DMS79 (cell line): ENCODE measurements around the gene CSTF3.
"Not testable (repeated sequence)": the region's sequence is repeated elsewhere in the genome, so short reads cannot be mapped to it uniquely, and the experiment has no call there.

Source experiments
- DNase-seq: peaks from one replicate; lab custom pipeline; 2025; lab: John Stamatoyannopoulos, UW

CSTF3 gene

GRCh38 chr11:33161120-33162005, at the start of gene CSTF3:
TSS of gene CSTF3 (minus strand) at chr11:33161480. CDS start at chr11:33161325, 155 bp downstream.
- peak; percentile 98 for DNase-seq

DNA sequence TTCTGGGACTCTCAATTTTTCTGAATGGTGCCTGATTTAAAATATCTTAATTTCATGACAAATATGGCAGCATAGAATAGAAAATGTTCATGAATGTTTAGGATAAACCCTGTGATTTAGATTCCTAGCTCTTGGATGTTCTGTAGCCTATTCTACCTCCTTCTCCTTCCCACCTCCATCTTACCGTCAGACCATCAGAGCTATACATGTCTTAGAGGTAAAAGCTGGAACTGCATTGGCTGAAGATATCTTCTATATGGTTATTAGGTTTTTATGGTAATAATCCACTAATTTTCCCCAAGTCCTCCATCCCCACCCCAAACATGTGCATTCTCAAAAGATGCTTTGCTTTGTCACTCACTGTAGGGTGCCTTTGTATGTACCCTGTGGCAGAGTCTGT, 46.9 kb upstream of the CSTF3 start:
- DNase-seq: no peak

DNA sequence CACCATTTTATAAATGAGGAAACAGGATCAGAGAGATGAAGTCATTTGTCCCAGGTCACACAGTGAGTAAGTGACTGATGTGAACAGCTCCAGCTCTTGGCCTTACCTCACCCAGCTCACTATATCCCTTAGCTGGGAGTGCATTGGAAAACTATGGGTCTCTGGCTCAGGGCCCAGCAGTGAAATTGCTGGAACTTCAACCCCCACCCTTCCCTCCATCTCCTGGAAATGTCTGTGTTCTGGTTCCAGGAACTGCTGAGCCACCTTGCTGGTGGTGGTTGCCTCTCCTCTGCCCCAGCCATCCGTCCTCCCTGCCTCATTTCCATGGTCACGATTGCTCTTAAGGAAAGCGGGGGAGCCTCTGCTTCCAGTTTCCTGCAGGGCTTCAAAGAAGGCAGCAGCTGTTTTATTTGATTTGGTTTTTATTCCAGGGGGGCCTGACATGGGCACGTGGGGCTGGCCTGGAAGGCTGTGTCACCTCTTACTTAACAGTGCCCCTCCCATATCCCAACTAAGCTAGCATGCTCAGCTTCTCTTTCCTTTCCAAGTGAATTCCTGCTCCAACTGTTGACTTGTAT, 46.2 kb upstream of the CSTF3 start:
- no peak for DNase-seq

DNA sequence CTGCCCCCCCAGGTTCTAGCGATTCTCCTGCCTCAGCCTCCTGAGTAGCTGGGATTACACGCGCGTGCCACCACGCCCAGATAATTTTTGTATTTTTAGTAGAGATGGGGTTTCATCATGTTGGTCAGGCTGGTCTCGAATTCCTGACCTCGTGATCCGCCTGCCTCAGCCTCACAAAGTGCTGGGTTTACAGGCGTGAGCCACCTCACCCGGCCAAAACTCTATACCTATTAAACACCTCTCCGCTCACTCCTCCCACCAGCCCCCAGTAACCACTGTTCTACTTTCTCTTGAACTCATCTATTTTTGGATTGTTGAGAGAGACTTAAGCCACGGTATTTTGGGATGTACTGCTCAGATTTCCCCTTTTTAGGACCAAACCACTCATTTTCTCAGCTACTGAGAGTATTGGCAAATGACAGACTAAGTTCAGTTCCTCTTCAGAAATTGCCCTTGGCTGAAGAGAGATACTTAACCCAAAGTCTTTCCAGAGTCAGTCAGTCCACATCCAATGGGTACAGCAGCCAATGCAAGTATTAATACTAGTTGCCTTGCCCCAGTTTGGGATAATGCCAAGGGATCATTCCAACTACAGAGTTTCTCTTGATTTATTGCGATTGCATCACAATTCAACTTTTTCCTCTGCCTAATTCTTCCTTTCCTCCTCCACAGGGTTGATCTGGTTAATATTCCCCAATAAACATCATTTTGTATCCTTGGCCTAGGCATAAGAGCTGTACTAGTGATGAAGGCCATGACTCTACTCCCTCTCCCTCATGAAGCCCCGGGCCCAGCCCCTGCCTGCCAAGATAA, 36.8 kb upstream of the CSTF3 start:
- DNase-seq: no peak

DNA sequence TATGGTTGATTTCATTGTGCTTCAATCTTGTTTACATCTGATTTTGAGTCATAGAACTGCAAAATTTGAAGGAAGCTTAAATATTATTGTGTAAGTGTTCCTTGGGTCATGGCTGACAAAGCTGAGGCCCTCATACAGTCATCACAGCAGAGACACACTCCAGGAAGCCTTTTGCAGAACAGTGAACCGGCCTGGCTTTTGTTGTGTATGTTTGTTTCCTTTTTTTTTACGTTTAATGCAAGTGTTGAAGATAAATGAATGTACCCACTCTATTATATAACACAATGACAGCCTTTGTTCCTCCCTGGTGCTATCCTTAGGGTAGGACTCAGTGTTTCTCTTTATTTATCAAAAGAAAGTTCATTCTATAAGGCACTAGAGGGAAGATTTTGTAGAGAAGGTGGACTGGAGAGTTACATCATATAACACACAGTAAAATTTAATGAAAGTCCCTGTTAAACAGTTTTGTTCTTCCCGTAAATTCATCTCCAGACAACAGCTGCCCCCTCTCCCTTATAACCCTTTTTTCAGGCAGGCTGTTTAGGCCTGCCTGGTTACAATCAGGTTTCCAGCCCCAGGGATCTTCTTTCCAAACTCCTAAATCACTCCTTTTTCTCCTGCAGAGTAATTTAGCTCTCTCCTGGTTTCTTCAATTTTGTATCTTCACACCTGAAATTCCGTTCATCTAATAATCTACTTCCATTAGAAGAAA, 34.3 kb upstream of the CSTF3 start:
- DNase-seq: no peak

- no peak for DNase-seq
Observed at GRCh38 chr11:33194455-33194854, 33.2 kb upstream of the CSTF3 start.

GRCh38 chr11:33191467-33191866, 30.2 kb upstream of the CSTF3 start:
- no peak for DNase-seq

- no peak for DNase-seq
Observed at GRCh38 chr11:33187998-33188722, 26.9 kb upstream of the CSTF3 start.

- DNase-seq: no peak
Observed at GRCh38 chr11:33185756-33186155, 24.5 kb upstream of the CSTF3 start.

DNA sequence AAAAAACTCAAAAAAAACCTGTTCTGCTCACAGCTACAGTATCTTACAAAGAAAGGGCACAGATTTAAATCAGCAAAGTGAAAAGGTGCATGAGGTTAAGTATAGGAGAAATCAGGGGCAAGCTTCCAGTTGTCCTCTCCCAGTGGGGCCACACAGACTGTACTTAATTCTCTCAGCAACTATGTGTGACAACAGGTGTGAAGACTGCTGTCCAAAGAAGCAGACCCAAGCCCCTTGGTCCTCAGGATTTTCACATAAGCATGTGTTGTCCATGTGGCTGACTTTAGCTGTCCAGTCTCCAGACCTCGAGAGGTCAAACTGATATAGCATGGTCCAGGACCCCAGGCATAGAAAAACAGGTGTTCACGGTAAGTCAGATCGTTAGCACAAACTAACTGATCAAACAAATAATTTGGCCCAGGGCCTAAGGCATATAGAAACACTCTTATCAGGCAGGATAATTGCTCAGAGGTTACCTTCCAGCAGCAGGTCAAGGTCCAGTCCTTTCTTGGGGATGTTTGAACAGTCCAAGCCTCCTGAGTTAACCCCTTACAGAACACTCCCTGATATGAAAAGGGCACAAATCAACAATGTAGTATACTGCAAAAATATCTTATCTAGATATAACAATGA, 21.1 kb upstream of the CSTF3 start:
- DNase-seq: no peak

GRCh38 chr11:33179348-33179803, 18.1 kb upstream of the CSTF3 start:
- DNase-seq: no peak

DNA sequence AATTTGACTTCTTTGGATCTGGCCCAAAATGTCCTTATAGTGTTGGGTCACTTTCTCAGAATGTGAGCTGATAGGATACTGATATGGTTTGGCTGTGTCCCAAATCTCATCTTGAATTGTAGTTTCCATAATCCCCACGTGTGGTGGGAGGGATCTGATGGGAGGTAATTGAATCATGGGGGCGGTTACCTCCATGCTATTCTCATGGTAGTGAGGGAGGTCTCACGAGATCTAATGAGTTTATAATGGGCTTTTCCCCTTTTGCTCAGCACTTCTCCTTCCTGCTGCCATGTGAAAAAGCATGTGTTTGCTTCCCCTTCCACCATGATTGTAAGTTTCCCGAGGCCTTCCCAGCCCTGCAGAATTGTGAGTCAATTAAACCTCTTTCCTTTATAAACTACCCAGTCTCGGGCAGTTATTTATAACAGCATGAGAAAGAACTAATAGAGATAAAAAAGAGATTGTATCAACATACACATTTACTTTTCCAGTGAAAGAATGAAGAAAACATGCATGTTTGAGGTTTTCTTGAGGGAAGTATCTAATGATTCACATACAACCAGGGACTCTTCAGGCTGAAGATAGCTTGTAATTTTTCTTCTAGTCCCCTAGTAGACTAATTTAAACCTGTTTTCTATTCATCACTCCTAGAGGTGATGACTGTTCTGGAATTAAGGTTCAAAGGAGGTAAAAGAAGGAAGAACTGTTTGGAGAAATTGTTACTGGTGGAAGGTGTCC, 17.3 kb upstream of the CSTF3 start:
- no peak for DNase-seq

- DNase-seq: no peak
Observed at GRCh38 chr11:33177676-33178336, 16.5 kb upstream of the CSTF3 start.

GRCh38 chr11:33176760-33177159, 15.5 kb upstream of the CSTF3 start:
- DNase-seq: not testable (repeated sequence)

DNA sequence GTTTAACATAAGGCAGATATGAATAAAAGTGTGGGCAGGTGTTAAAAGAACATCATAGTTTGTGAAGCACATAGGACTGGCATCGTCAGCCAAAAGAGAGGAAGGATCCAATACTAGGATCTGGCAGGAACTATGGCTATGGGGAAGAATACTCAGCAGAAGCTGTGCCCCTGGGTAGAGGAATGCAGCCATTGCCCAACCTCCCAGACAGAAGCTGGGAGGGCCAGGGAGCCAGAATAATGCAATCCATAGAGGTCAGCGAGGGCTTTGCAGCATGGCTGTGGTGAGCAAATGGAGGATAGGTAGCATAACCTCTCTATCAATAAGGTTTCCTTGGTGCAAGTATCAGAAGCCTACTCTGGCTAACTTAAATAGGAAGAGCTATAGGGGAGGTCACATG, 11.7 kb upstream of the CSTF3 start:
- DNase-seq: no peak

GRCh38 chr11:33172345-33172744, 11.1 kb upstream of the CSTF3 start:
- no peak for DNase-seq

GRCh38 chr11:33171251-33171650, 10.0 kb upstream of the CSTF3 start:
- no peak for DNase-seq

- no peak for DNase-seq
Observed at GRCh38 chr11:33168709-33169200, 7.5 kb upstream of the CSTF3 start.

- no peak for DNase-seq
Observed at GRCh38 chr11:33162831-33163230, 1.6 kb upstream of the CSTF3 start.
